GM12878 (cell line): Measurements from ENCODE around the gene DELE1. TPM values are rescaled to one million over a fixed set of nuclear protein-coding genes. Genes with fewer than 3 reads are reported as not detected.

Experiments used
- ATAC-seq: fragments of 200-7000 bp; cut with Tn5 transposase; 3 replicates; pipeline ENCODE4 v1.9.1; 2020; ENCODE audit warnings: mild to moderate bottlenecking, moderate library complexity
- BruUV-seq: library from RNA; stranded (reverse); fragments of 400-500 nt; replicated peaks from 2 replicates; lab custom pipeline; 2021; lab: Mats Ljungman, UMichigan
- CTCF ChIA-PET: fragments of 300-600 bp; sonication (Branson Sonifier 250); formaldehyde crosslinking; extraction: SDS; loops from one replicate; lab custom pipeline; 2021; ENCODE audit warnings: inconsistent platforms; lab: Yijun Ruan, JAX
- POLR2A ChIA-PET: fragments of 350-600 bp; formaldehyde crosslinking; extraction: SDS; loops from one replicate; lab custom pipeline; 2021; ENCODE audit warnings: inconsistent platforms; lab: Charles Lee
- RAD21 ChIA-PET: fragments of 300-600 bp; sonication (Branson Sonifier 250); formaldehyde crosslinking; loops from one replicate; lab custom pipeline; 2023; ENCODE audit warnings: antibody characterized with exemption; ENCODE audit not compliant: unreplicated experiment; lab: Charles Lee
- SMC1A ChIA-PET: fragments of 300-600 bp; sonication (Branson Sonifier 250); formaldehyde crosslinking; loops from one replicate; lab custom pipeline; 2023; ENCODE audit not compliant: unreplicated experiment, uncharacterized antibody; lab: Charles Lee
- DNase-seq: peaks from one replicate; pipeline ENCODE4 v3.0.0-alpha.2; 2011; ENCODE audit warnings: low read depth, low spot score
- FAIRE-seq: peaks from 3 replicates; lab custom pipeline; 2011; peaks lifted over from hg19 to GRCh38; lab: Jason Lieb, UNC
- H2AFZ ChIP-seq: 2 replicates; pipeline ENCODE4 v1.6.0; 2011; ENCODE audit warnings: low read depth, low read length, control low read depth; ENCODE audit not compliant: control insufficient read depth
- H3K27ac ChIP-seq: 2 replicates; pipeline ENCODE4 v1.5.1; 2011; ENCODE audit warnings: control low read depth; ENCODE audit not compliant: control insufficient read depth, insufficient read depth
- H3K27me3 ChIP-seq, 2 experiments: replicated peaks in 1 of 2; 2 replicates each; pipeline versions ENCODE4 v1.6.0 to v1.6.1; 2011; ENCODE audit warnings: low read length in 1 of 2; ENCODE audit not compliant: control insufficient read depth in 2 of 2, insufficient read depth in 2 of 2
- H3K36me3 ChIP-seq, 2 experiments: 2 replicates each; pipeline ENCODE4 v1.5.1; 2011; ENCODE audit warnings: low read length in 1 of 2; ENCODE audit not compliant: control insufficient read depth in 2 of 2, insufficient read depth in 2 of 2
- H3K4me1 ChIP-seq: 2 replicates; pipeline ENCODE4 v1.6.1; 2011; ENCODE audit warnings: mild to moderate bottlenecking, low read length, moderate library complexity, mixed read lengths; ENCODE audit not compliant: control insufficient read depth, insufficient read depth
- H3K4me2 ChIP-seq: 2 replicates; pipeline ENCODE4 v1.6.0; 2011; ENCODE audit warnings: control low read depth; ENCODE audit not compliant: control insufficient read depth, insufficient read depth
- H3K4me3 ChIP-seq: fragments of 200-600 bp; sonication (generic); 2 replicates; pipeline ENCODE4 v1.5.1; 2016
- H3K79me2 ChIP-seq: 2 replicates; pipeline ENCODE4 v1.6.0; 2011; ENCODE audit warnings: low read length; ENCODE audit not compliant: control insufficient read depth, insufficient read depth
- H3K9ac ChIP-seq: 2 replicates; pipeline ENCODE4 v1.8.0; 2011; ENCODE audit warnings: low read length, control low read depth, mixed read lengths; ENCODE audit not compliant: control insufficient read depth, insufficient read depth
- H3K9me3 ChIP-seq: replicated peaks from 3 replicates; pipeline ENCODE4 v1.5.1; 2011; ENCODE audit warnings: mild to moderate bottlenecking, low read length; ENCODE audit not compliant: control insufficient read depth, insufficient read depth
- H4K20me1 ChIP-seq: 2 replicates; pipeline ENCODE4 v1.6.0; 2011; ENCODE audit not compliant: control insufficient read depth, insufficient read depth
- ATF2 ChIP-seq: IDR thresholded peaks from 2 replicates; pipeline ENCODE4 v1.6.1; 2012; ENCODE audit warnings: low read length, inconsistent platforms
- CUX1 ChIP-seq: IDR thresholded peaks from 2 replicates; pipeline ENCODE4 v1.6.1; 2012; ENCODE audit warnings: improper control_type of control experiment, low read depth, low read length; ENCODE audit not compliant: insufficient replicate concordance
- MEF2B ChIP-seq: fragments of 450-650 bp; IDR thresholded peaks from 2 replicates; pipeline ENCODE4 v1.6.1; 2018; ENCODE audit warnings: mild to moderate bottlenecking, moderate library complexity; ENCODE audit not compliant: partially characterized antibody, poor library complexity, severe bottlenecking
- PAX5 ChIP-seq: IDR thresholded peaks from 2 replicates; pipeline ENCODE4 v1.6.1; 2011; ENCODE audit warnings: low read depth, low read length, borderline replicate concordance
- POLR2AphosphoS5 ChIP-seq: IDR thresholded peaks from 2 replicates; pipeline ENCODE4 v1.6.1; 2011; ENCODE audit warnings: mild to moderate bottlenecking, low read length, inconsistent platforms
- PRDM15 ChIP-seq: fragments of 450-650 bp; formaldehyde crosslinking; IDR thresholded peaks from 2 replicates; pipeline ENCODE4 v1.4.0; 2020; ENCODE audit warnings: mild to moderate bottlenecking, moderate library complexity
- RELB ChIP-seq: fragments of 450-650 bp; IDR thresholded peaks from 2 replicates; pipeline ENCODE4 v1.6.1; 2017; ENCODE audit warnings: low read depth, mild to moderate bottlenecking, moderate library complexity
- SIN3A ChIP-seq: IDR thresholded peaks from 2 replicates; pipeline ENCODE4 v1.6.1; 2012; ENCODE audit warnings: low read depth, low read length, improper control_type of control experiment
- SMARCA5 ChIP-seq: fragments of 450-650 bp; IDR thresholded peaks from 2 replicates; pipeline ENCODE4 v1.6.1; 2017; ENCODE audit warnings: mild to moderate bottlenecking
- STAT3 ChIP-seq: IDR thresholded peaks from 2 replicates; pipeline ENCODE4 v1.6.1; 2011; ENCODE audit warnings: low read depth, low read length, improper control_type of control experiment
- TCF3 ChIP-seq: IDR thresholded peaks from 2 replicates; pipeline ENCODE4 v1.6.1; 2012; ENCODE audit warnings: low read depth, mild to moderate bottlenecking, low read length, borderline replicate concordance; ENCODE audit not compliant: insufficient read depth
- ZBED1 ChIP-seq: IDR thresholded peaks from 2 replicates; pipeline ENCODE4 v1.6.1; 2016; ENCODE audit warnings: borderline replicate concordance
- WGBS: methylation state at CpG from one replicate; pipeline ENCODE4 v1.1.6; 2016; ENCODE audit warnings: low lambda C conversion rate; ENCODE audit not compliant: insufficient replicate concordance, insufficient coverage; ENCODE audit errors: missing lambda C conversion rate; 5-methylcytosine and 5-hydroxymethylcytosine counted together
- in situ Hi-C: fragments of 300-500 bp; cut with MboI; formaldehyde crosslinking; loops from 9 replicates; pipeline ENCODE4 v1.14.3; 2018; ENCODE audit warnings: mixed read lengths
- intact Hi-C: fragments of 100-400 bp; cut with micrococcal nuclease; formaldehyde crosslinking; loops from one replicate; pipeline ENCODE4 v1.14.2; 2022; ENCODE audit not compliant: unreplicated experiment
- polyA plus RNA-seq, 11 experiments: library from polyadenylated mRNA; depleted of rRNA in 4 of 11; unstranded in 6 of 11; stranded (reverse) in 5 of 11; fragments of >200 nt; fragmentation: Nextera tagmentation in 4 of 11; fragmentation: Illumina TruSeq in 1 of 11; extraction: Ambion mirVana in 4 of 11; extraction: Trizol in 1 of 11; gene quantifications; 1 replicate in 1 of 11; 2 replicates in 10 of 11; pipeline versions ENCODE4 v1.2.1 to v1.2.3, GENCODE V29; 2011 to 2016; ENCODE audit warnings: inconsistent platforms in 2 of 11, missing spikeins in 2 of 11, low read depth in 1 of 11
- total RNA-seq, 4 experiments: library from RNA; depleted of rRNA in 3 of 4; stranded (reverse); fragments of >200 nt in 3 of 4; fragmentation: Illumina TruSeq in 1 of 4; extraction: Trizol in 1 of 4; gene quantifications; 2 replicates each; pipeline versions ENCODE4 v1.2.1 to v1.2.3, GENCODE V29; 2013 to 2021

Gene DELE1
- total and polyA plus RNA-seq, 10 of the 15 experiments (the other 5 are each of a cell fraction or from before 2014, with no cell fraction given), result 18.9 to 71.4 (median 47.6) TPM

GRCh38 chr5:141898448-141899049, 25.1 kb upstream of the DELE1 start:
- WGBS, result 36% methylated on average over 2 of the region's 2 CpGs
- no TSS peak for BruUV-seq
- H3K27ac ChIP-seq, result no peak overlapping the region
- TF ChIP-seq ATF2, result no peak
- TF ChIP-seq PRDM15 (CRISPR knock-in tag), result no peak
- no peak for TF ChIP-seq RELB
- no peak for TF ChIP-seq ZBED1
- no peak for TF ChIP-seq SMARCA5
- no peak for TF ChIP-seq SIN3A
- TF ChIP-seq POLR2AphosphoS5, result no peak
- TF ChIP-seq PAX5, result no peak
- no peak for TF ChIP-seq TCF3
- TF ChIP-seq CUX1, result no peak
- no peak for TF ChIP-seq MEF2B
- TF ChIP-seq STAT3, result no peak

More at GRCh38 chr5:141898448-141899049, 25.1 kb upstream of the DELE1 start:
- ChIA-PET CTCF (interaction anchor here (2.4 kb wide), 1 partner anchor 206 kb away, joined by 6 read pairs; no protein-coding TSS in a partner anchor), POLR2A (no interaction called here), RAD21 (no interaction called here), SMC1A (no interaction called here)
- no peaks in the 10 kb centered on the region for H3K79me2 ChIP-seq
- no peak overlapping the region for H3K4me3 ChIP-seq
- DNase-seq (no peak), FAIRE-seq (no peak), ATAC-seq (no peak)
- intact Hi-C loops, result no loop called here
- no peaks in the 10 kb centered on the region for H3K36me3 ChIP-seq
- H3K27me3 ChIP-seq, result no peaks in the 10 kb centered on the region; a peak in 1 of 4 replicates
- no peaks in the 10 kb centered on the region for H4K20me1 ChIP-seq
- no peak overlapping the region for H2AFZ ChIP-seq
- no peaks in the 10 kb centered on the region for H3K4me1 ChIP-seq
- H3K9me3 ChIP-seq, result no peaks in the 10 kb centered on the region
- H3K4me2 ChIP-seq, result no peak overlapping the region
- no peak overlapping the region for H3K9ac ChIP-seq
- in situ Hi-C loops, result no loop called here
